Neuronal stem cell (in vitro differentiated cells): ENCODE data around the gene YIPF6.

Experiments
- DNase-seq: peaks from one replicate; pipeline ENCODE4 v3.0.0-alpha.2; 2013; ENCODE audit warnings: low spot score
- H2AFZ ChIP-seq: one replicate; pipeline ENCODE4 v1.6.1; 2013; ENCODE audit warnings: mild to moderate bottlenecking, low read length, inconsistent platforms
- H2AK5ac ChIP-seq: 2 replicates; pipeline ENCODE4 v1.6.1; 2013; ENCODE audit warnings: low read depth, mild to moderate bottlenecking, inconsistent platforms, low read length, moderate library complexity, mixed read lengths
- H2BK120ac ChIP-seq: 2 replicates; pipeline ENCODE4 v1.6.1; 2013; ENCODE audit warnings: low read depth, mild to moderate bottlenecking, inconsistent platforms, low read length, moderate library complexity, mixed read lengths
- H2BK12ac ChIP-seq: one replicate; pipeline ENCODE4 v1.6.1; 2013; ENCODE audit warnings: low read length, inconsistent platforms
- H2BK15ac ChIP-seq: 2 replicates; pipeline ENCODE4 v1.6.1; 2013; ENCODE audit warnings: mild to moderate bottlenecking, low read length, inconsistent platforms, mixed read lengths
- H2BK5ac ChIP-seq: one replicate; pipeline ENCODE4 v1.6.1; 2013; ENCODE audit warnings: inconsistent platforms, mild to moderate bottlenecking, low read length, moderate library complexity
- H3K14ac ChIP-seq: one replicate; pipeline ENCODE4 v1.6.1; 2013; ENCODE audit warnings: low read length, inconsistent platforms
- H3K18ac ChIP-seq: 2 replicates; pipeline ENCODE4 v1.6.1; 2013; ENCODE audit warnings: low read length, inconsistent platforms
- H3K23ac ChIP-seq: 2 replicates; pipeline ENCODE4 v1.6.1; 2013; ENCODE audit warnings: low read depth, mild to moderate bottlenecking, mixed read lengths, low read length, inconsistent platforms; ENCODE audit not compliant: poor library complexity
- H3K27ac ChIP-seq: replicated peaks from 3 replicates; pipeline ENCODE4 v1.5.1; 2013; ENCODE audit warnings: low read length, inconsistent platforms
- H3K27me3 ChIP-seq, 3 experiments: 2 replicates each; pipeline ENCODE4 v1.6.1; 2013; ENCODE audit warnings: low read length in 3 of 3, mild to moderate bottlenecking in 2 of 3, inconsistent platforms in 1 of 3, low read depth in 1 of 3, mixed read lengths in 1 of 3, moderate library complexity in 1 of 3; ENCODE audit not compliant: control insufficient read depth in 3 of 3, insufficient read depth in 3 of 3
- H3K36me3 ChIP-seq, 2 donors: replicated peaks in 1 of 2; 2 replicates each; pipeline ENCODE4 v1.6.1; 2013; ENCODE audit warnings: low read length in 2 of 2; ENCODE audit not compliant: control insufficient read depth in 2 of 2, insufficient read depth in 2 of 2
- H3K4ac ChIP-seq: 2 replicates; pipeline ENCODE4 v1.6.1; 2013; ENCODE audit warnings: inconsistent platforms, mild to moderate bottlenecking, low read length, moderate library complexity
- H3K4me1 ChIP-seq, 2 donors: 1 replicate in 1 of 2; 2 replicates in 1 of 2; pipeline ENCODE4 v1.6.1; 2013; ENCODE audit warnings: low read length in 2 of 2, low read depth in 1 of 2; ENCODE audit not compliant: control insufficient read depth in 2 of 2, insufficient read depth in 1 of 2
- H3K4me2 ChIP-seq: one replicate; pipeline ENCODE4 v1.6.1; 2013; ENCODE audit warnings: mild to moderate bottlenecking, low read length, inconsistent platforms; ENCODE audit not compliant: insufficient read depth, poor library complexity, severe bottlenecking
- H3K4me3 ChIP-seq, 2 donors: 2 replicates each; pipeline ENCODE4 v1.5.1; 2013; ENCODE audit warnings: low read length in 2 of 2, mild to moderate bottlenecking in 2 of 2, inconsistent platforms in 1 of 2, moderate library complexity in 1 of 2
- H3K79me1 ChIP-seq: one replicate; pipeline ENCODE4 v1.6.1; 2013; ENCODE audit warnings: low read depth, mild to moderate bottlenecking, inconsistent platforms, low read length, moderate library complexity
- H3K9ac ChIP-seq: one replicate; pipeline ENCODE4 v1.6.1; 2013; ENCODE audit warnings: mild to moderate bottlenecking, low read depth, low read length, inconsistent platforms; ENCODE audit not compliant: poor library complexity
- H3K9me3 ChIP-seq, 2 donors: replicated peaks in 1 of 2; 2 replicates each; pipeline versions ENCODE3 to v1.6.1; 2013; ENCODE audit warnings: low read length in 2 of 2, mild to moderate bottlenecking in 2 of 2, inconsistent platforms in 1 of 2, low read depth in 1 of 2, mixed read lengths in 1 of 2, moderate library complexity in 1 of 2; ENCODE audit not compliant: control insufficient read depth in 2 of 2, insufficient read depth in 1 of 2
- H4K8ac ChIP-seq: one replicate; pipeline ENCODE4 v1.6.1; 2013; ENCODE audit warnings: low read depth, mild to moderate bottlenecking, inconsistent platforms, low read length, moderate library complexity
- H4K91ac ChIP-seq: one replicate; pipeline ENCODE4 v1.6.1; 2013; ENCODE audit warnings: low read length, low read depth, mild to moderate bottlenecking, inconsistent platforms; ENCODE audit not compliant: poor library complexity
- WGBS, 2 donors: extraction: QIAGEN DNeasy Blood & Tissue Kit; methylation state at CpG; one replicate each; pipeline ENCODE4 v1.1.7; 2013; ENCODE audit warnings: missing lambda C conversion rate in 2 of 2, mixed read lengths in 1 of 2; ENCODE audit not compliant: insufficient read length in 2 of 2, insufficient replicate concordance in 1 of 2; ENCODE audit errors: extremely low coverage in 2 of 2; 5-methylcytosine and 5-hydroxymethylcytosine counted together

YIPF6 gene

DNA sequence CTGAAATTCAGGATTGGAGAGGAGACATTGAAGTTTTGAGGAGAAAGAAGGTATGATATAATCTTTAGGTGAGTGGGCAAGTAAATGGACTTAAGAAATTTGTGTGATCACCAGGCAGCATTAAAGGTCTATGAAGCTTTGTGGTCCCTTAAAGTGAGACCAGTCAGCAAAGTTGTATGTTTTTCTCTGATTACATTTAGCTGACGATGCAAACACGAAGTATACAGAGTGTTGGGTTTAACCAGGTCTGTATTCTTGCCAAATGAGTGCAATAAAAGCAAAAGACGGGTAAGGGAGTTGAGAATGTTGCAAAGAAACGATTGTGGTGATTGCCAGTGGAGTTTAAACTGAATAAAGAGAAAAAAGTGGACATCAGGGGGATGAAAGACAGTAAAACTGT is 11.6 kb upstream of the YIPF6 start:
- H3K9me3 ChIP-seq: no peaks in the 10 kb centered on the region
- DNase-seq: no peak
- no peak overlapping the region for H3K4ac ChIP-seq
- H3K9ac ChIP-seq: no peak overlapping the region
- no peaks in the 10 kb centered on the region for H3K36me3 ChIP-seq
- H3K18ac ChIP-seq: no peak overlapping the region
- WGBS, 2 donors: no CpG with 5 or more reads among the region's 4 CpGs
- H3K4me2 ChIP-seq: no peak overlapping the region
- H3K4me1 ChIP-seq: no peaks in the 10 kb centered on the region
- H4K91ac ChIP-seq: no peak overlapping the region
- no peak overlapping the region for H3K14ac ChIP-seq
- H2AFZ ChIP-seq: no peak overlapping the region
- no peak overlapping the region for H2BK120ac ChIP-seq
- no peak overlapping the region for H2BK15ac ChIP-seq
- peaks cover 2% of the 10 kb centered on the region for H3K79me1 ChIP-seq
- no peak overlapping the region for H3K4me3 ChIP-seq
- no peak overlapping the region for H2BK12ac ChIP-seq
- no peak overlapping the region for H3K23ac ChIP-seq
- no peak overlapping the region for H2AK5ac ChIP-seq
- no peak overlapping the region for H3K27ac ChIP-seq
- H4K8ac ChIP-seq: no peak overlapping the region
- peaks cover 0 to 5% (median 0%) of the 10 kb centered on the region in 3 experiments for H3K27me3 ChIP-seq
- H2BK5ac ChIP-seq: no peak overlapping the region

DNA sequence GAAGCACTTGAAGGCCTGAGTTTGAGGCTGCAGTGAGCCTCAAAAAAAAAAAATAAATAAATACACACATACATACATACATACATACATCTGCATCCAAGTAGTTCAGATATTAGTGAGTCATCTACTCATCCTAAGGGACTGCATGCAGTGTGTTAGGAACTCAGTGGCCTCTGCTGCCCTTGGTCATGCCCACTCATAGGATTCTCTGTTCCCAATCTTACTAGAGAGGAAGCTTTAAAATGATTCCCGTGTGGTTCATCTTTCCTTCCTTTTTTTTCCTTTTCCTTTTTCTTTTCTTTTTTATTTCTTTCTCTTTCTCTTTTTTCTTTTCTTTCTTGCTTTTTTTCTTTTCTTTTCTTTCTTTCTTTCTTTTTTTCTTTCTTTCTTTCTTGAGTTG is 10.9 kb upstream of the YIPF6 start:
- no peak overlapping the region for H2BK15ac ChIP-seq
- H4K91ac ChIP-seq: no peak overlapping the region
- no peak overlapping the region for H3K27ac ChIP-seq
- no peaks in the 10 kb centered on the region for H3K36me3 ChIP-seq
- H2BK5ac ChIP-seq: no peak overlapping the region
- no peak overlapping the region for H2BK120ac ChIP-seq
- DNase-seq: no peak
- H3K4me1 ChIP-seq: no peaks in the 10 kb centered on the region
- no peak overlapping the region for H2BK12ac ChIP-seq
- no peak overlapping the region for H3K14ac ChIP-seq
- no peak overlapping the region for H3K4me2 ChIP-seq
- H3K27me3 ChIP-seq: peaks cover 0 to 5% (median 0%) of the 10 kb centered on the region in 3 experiments
- no peaks in the 10 kb centered on the region for H3K9me3 ChIP-seq
- H3K4me3 ChIP-seq: no peak overlapping the region
- H2AFZ ChIP-seq: no peak overlapping the region
- H3K79me1 ChIP-seq: peaks cover 2% of the 10 kb centered on the region
- no peak overlapping the region for H3K23ac ChIP-seq
- no peak overlapping the region for H3K9ac ChIP-seq
- H4K8ac ChIP-seq: no peak overlapping the region
- no peak overlapping the region for H3K18ac ChIP-seq
- H3K4ac ChIP-seq: no peak overlapping the region
- WGBS, 2 donors: no CpG with 5 or more reads among the region's 1 CpG
- no peak overlapping the region for H2AK5ac ChIP-seq

DNA sequence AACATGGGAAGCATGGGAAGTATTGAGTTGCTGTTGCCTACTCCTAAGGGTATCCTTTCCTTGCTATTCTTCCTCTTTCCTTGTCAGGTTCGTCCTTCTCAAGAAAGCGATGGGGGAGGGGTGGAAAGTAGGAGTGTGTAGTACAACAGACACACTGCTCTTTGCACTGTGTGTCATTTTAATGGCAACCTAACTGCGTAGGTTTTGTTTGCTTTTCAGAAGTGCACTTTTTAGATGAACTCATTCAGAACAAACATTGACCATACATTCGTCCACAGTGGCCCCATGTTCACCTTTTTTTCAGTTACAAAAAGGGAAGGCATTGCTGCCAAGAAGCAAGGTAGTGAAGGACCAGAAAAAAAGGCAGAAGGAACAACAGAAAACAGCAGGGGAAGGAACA is 10.2 kb upstream of the YIPF6 start:
- Histone ChIP-seq H3K9me3 (no peaks in the 10 kb centered on the region), H2AK5ac (no peak overlapping the region), H2BK120ac (no peak overlapping the region), H3K27ac (no peak overlapping the region), H3K4me3 (no peak overlapping the region), H3K4ac (no peak overlapping the region), H4K91ac (no peak overlapping the region), H4K8ac (no peak overlapping the region), H2BK5ac (no peak overlapping the region), H3K36me3 (no peaks in the 10 kb centered on the region), H3K79me1 (no peaks in the 10 kb centered on the region), H2AFZ (no peak overlapping the region), H2BK15ac (no peak overlapping the region), H3K14ac (no peak overlapping the region), H3K9ac (no peak overlapping the region), H3K4me2 (no peak overlapping the region), H3K4me1 (no peaks in the 10 kb centered on the region), H3K27me3 (peaks cover 0 to 5% (median 0%) of the 10 kb centered on the region in 3 experiments), H3K23ac (no peak overlapping the region), H3K18ac (no peak overlapping the region), H2BK12ac (no peak overlapping the region)
- DNase-seq: no peak
- WGBS, 2 donors: no CpG with 5 or more reads among the region's 4 CpGs

DNA sequence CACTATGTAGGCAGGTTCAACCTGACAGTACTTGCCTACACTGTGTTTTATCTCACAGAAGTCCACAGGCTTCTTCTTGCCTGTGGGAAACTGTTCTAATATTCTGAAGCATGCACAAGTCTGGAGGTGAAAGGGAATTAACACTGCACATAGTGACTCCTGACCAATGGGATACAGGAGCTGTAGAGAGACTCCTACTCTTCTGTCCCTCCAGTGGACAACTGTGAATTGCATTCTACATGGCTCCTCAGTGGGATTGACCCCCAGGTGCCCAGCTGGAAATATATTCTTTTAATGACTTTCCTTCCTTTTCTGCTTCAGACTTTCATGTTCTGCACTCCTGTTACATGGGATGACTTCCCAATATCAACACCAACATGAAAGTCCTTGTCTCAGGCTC is 8.2 kb upstream of the YIPF6 start:
- no peak overlapping the region for H3K4ac ChIP-seq
- no peaks in the 10 kb centered on the region for H3K4me1 ChIP-seq
- DNase-seq: no peak
- no peak overlapping the region for H3K4me2 ChIP-seq
- H2BK12ac ChIP-seq: no peak overlapping the region
- no peak overlapping the region for H3K4me3 ChIP-seq
- H2BK5ac ChIP-seq: no peak overlapping the region
- peaks cover 0 to 5% (median 0%) of the 10 kb centered on the region in 3 experiments for H3K27me3 ChIP-seq
- H3K9me3 ChIP-seq: no peaks in the 10 kb centered on the region
- no peak overlapping the region for H2AK5ac ChIP-seq
- no peak overlapping the region for H2BK120ac ChIP-seq
- H2BK15ac ChIP-seq: no peak overlapping the region
- H3K36me3 ChIP-seq: no peaks in the 10 kb centered on the region
- H3K27ac ChIP-seq: no peak overlapping the region
- no peaks in the 10 kb centered on the region for H3K79me1 ChIP-seq
- no peak overlapping the region for H2AFZ ChIP-seq
- H3K14ac ChIP-seq: no peak overlapping the region
- no peak overlapping the region for H4K8ac ChIP-seq
- H3K23ac ChIP-seq: no peak overlapping the region
- no peak overlapping the region for H4K91ac ChIP-seq
- no peak overlapping the region for H3K18ac ChIP-seq
- no peak overlapping the region for H3K9ac ChIP-seq
